AG10803 (cell line): ENCODE results near the gene PPP2R2D.

Source experiments
- DNase-seq: peaks from one replicate; pipeline ENCODE4 v3.0.0; 2010; ENCODE audit warnings: low read depth
- H3K4me3 ChIP-seq: 2 replicates; pipeline ENCODE4 v1.5.1; 2011; ENCODE audit warnings: mild to moderate bottlenecking, low read length, control low read depth
- CTCF ChIP-seq: conservative IDR thresholded peaks from 2 replicates; pipeline ENCODE4 v1.5.1; 2011; ENCODE audit warnings: mild to moderate bottlenecking, low read length, control low read depth, inconsistent platforms

Gene PPP2R2D

GRCh38 chr10:131905603-131906268, 4.9 kb downstream of the PPP2R2D start:
- no peak for DNase-seq
- H3K4me3 ChIP-seq, result no peak overlapping the region
- TF ChIP-seq CTCF, result no peak

- no peak for DNase-seq
- H3K4me3 ChIP-seq, result no peak overlapping the region
- no peak for TF ChIP-seq CTCF
Measured at GRCh38 chr10:131906269-131906639, 5.4 kb downstream of the PPP2R2D start.

GRCh38 chr10:131907679-131908078, 6.9 kb downstream of the PPP2R2D start:
- DNase-seq, result no peak
- H3K4me3 ChIP-seq, result no peak overlapping the region
- TF ChIP-seq CTCF, result no peak

GRCh38 chr10:131908151-131908550, 7.3 kb downstream of the PPP2R2D start:
- DNase-seq, result no peak
- no peak for TF ChIP-seq CTCF
- no peak overlapping the region for H3K4me3 ChIP-seq

- no peak for TF ChIP-seq CTCF
- no peak for DNase-seq
- H3K4me3 ChIP-seq, result no peak overlapping the region
Measured at GRCh38 chr10:131909014-131909808, 8.4 kb downstream of the PPP2R2D start.

GRCh38 chr10:131909929-131910328, 9.1 kb downstream of the PPP2R2D start:
- no peak for TF ChIP-seq CTCF
- DNase-seq, result no peak
- no peak overlapping the region for H3K4me3 ChIP-seq
